Right atrium auricular region (tissue), 2 donors: ENCODE results near the gene FUS. TPM values are rescaled to one million over a fixed set of nuclear protein-coding genes. Genes with fewer than 3 reads are reported as not detected.

Source experiments
- DNase-seq: peaks from one replicate; pipeline ENCODE4 v3.0.0-alpha.2; 2019; ENCODE audit warnings: low spot score
- H3K27ac ChIP-seq, 2 donors: fragments of 200-600 bp; sonication (generic); 1 replicate in 1 of 2; 2 replicates in 1 of 2; pipeline ENCODE4 v1.5.1; 2016 to 2019
- H3K27me3 ChIP-seq, 2 donors: fragments of 200-600 bp; sonication (generic); one replicate each; pipeline versions ENCODE4 v1.5.1 to v1.6.0; 2017 to 2019
- H3K36me3 ChIP-seq: fragments of 200-600 bp; sonication (generic); one replicate; pipeline ENCODE4 v1.5.1; 2016
- H3K4me1 ChIP-seq, 2 donors: fragments of 200-600 bp; sonication (generic); one replicate each; pipeline versions ENCODE4 v1.5.1 to v1.6.0; 2017 to 2019
- H3K4me3 ChIP-seq, 2 donors: fragments of 200-600 bp; sonication (generic); 1 replicate in 1 of 2; 2 replicates in 1 of 2; pipeline ENCODE4 v1.5.1; 2017 to 2019; ENCODE audit warnings: mild to moderate bottlenecking in 1 of 2, moderate library complexity in 1 of 2
- H3K9me3 ChIP-seq, 2 donors: fragments of 200-600 bp; sonication (generic); one replicate each; pipeline ENCODE4 v1.5.1; 2019
- total RNA-seq, 2 donors: library from RNA; depleted of rRNA; stranded (reverse); fragments of >200 nt; gene quantifications; one replicate each; pipeline ENCODE4 v1.1.0, GENCODE V29; 2016
- TF ChIP-seq, protein P1 (sequence below), 2 donors: fragments of 200-600 bp; sonication (generic); IDR thresholded peaks; one replicate each; pipeline ENCODE4 v1.5.1; 2019; ENCODE audit warnings: antibody characterized with exemption in 2 of 2

FUS gene
- total RNA-seq, 2 donors from 2014 or later = 16.9 to 34.3 TPM

DNA sequence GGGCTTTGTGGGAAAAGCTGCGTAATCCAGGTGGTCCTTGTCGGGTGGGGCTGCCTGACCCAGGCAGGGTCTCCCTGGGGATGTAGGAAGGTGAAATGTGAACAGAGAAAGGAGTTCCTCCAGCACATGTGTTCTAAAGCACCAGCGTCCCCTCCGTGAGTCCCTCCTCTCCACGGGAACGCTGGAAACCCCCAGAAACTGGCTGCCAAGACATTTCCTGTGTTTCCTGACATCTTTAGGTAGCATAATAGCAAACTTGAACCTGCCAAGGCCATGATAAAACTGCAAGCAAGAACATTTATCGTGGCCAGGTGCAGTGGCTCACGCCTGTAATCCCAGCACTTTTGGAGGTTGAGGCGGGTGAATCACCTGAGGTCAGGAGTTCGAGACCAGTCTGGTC is 49.6 kb downstream of the FUS start:
- H3K4me3 ChIP-seq = no peak overlapping the region
- no peaks in the 10 kb centered on the region for H3K27me3 ChIP-seq
- H3K9me3 ChIP-seq = peaks cover 0 to under 1% of the 10 kb centered on the region in 2 donors
- DNase-seq = no peak
- no peaks in the 10 kb centered on the region for H3K36me3 ChIP-seq
- H3K4me1 ChIP-seq = no peaks in the 10 kb centered on the region
- H3K27ac ChIP-seq = no peak overlapping the region
- TF ChIP-seq, protein P1, sequence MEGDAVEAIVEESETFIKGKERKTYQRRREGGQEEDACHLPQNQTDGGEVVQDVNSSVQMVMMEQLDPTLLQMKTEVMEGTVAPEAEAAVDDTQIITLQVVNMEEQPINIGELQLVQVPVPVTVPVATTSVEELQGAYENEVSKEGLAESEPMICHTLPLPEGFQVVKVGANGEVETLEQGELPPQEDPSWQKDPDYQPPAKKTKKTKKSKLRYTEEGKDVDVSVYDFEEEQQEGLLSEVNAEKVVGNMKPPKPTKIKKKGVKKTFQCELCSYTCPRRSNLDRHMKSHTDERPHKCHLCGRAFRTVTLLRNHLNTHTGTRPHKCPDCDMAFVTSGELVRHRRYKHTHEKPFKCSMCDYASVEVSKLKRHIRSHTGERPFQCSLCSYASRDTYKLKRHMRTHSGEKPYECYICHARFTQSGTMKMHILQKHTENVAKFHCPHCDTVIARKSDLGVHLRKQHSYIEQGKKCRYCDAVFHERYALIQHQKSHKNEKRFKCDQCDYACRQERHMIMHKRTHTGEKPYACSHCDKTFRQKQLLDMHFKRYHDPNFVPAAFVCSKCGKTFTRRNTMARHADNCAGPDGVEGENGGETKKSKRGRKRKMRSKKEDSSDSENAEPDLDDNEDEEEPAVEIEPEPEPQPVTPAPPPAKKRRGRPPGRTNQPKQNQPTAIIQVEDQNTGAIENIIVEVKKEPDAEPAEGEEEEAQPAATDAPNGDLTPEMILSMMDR (IDR thresholded peaks at IDR 0.05) = no peak

DNA sequence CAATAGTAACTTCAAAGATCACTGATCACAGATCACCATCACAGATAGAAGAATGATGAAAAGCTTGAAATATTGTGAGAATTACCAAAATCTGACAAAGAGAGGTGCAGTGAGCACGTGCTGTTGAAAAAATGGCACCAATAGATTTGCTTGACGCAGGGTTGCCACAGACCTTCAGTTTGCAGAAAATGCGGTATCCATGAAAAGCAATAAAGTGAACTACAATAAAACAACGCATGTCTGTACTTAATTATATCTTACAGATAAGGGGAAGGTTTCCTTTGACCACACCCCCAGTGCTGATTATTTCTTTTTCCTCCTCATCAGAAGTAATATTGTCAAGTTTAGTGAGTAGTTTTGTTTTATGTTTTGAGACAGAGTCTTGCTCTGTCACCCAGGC is 58.1 kb downstream of the FUS start:
- H3K4me3 ChIP-seq = no peak overlapping the region
- no peaks in the 10 kb centered on the region for H3K4me1 ChIP-seq
- H3K36me3 ChIP-seq = no peaks in the 10 kb centered on the region
- H3K27me3 ChIP-seq = no peaks in the 10 kb centered on the region
- TF ChIP-seq, protein P1 (IDR thresholded peaks at IDR 0.05) = no peak
- H3K27ac ChIP-seq = no peak overlapping the region
- no peak for DNase-seq
- peaks cover 0 to 9% of the 10 kb centered on the region in 2 donors for H3K9me3 ChIP-seq

Other genes with a start within 250 kb of the FUS start
- 10 to 100 TPM; 22.4 to 23.0 TPM for gene ORAI3, start 231.1 kb upstream of the FUS start, total RNA-seq
- gene SETD1A, start 222.4 kb upstream of the FUS start, total RNA-seq = 1 to 10 TPM; 3.8 to 8.6 TPM
- 1 to 10 TPM; 6.0 to 8.5 TPM for gene HSD3B7, start 194.9 kb upstream of the FUS start, total RNA-seq
- gene STX1B, start 169.5 kb upstream of the FUS start, total RNA-seq = 1 to 10 TPM; 1.3 to 2.1 TPM
- 10 to 100 TPM; 17.1 to 23.8 TPM for gene STX4, start 146.6 kb upstream of the FUS start, total RNA-seq
- gene ZNF668, start 105.9 kb upstream of the FUS start, total RNA-seq = 1 to 10 TPM; 7.4 to 9.2 TPM
- gene ZNF646, start 105.7 kb upstream of the FUS start, total RNA-seq = 10 to 100 TPM in 1 of 2 donors, 1 to 10 TPM in 1; 6.2 to 10.8 TPM
- gene PRSS53, start 91.2 kb upstream of the FUS start, total RNA-seq = under 1 TPM; 0.15 to 0.43 TPM
- gene VKORC1, start 85.3 kb upstream of the FUS start, total RNA-seq = 10 to 100 TPM; 64.9 to 71.8 TPM
- gene BCKDK, start 71.8 kb upstream of the FUS start, total RNA-seq = 10 to 100 TPM; 52.0 to 62.3 TPM
- gene KAT8, start 62.5 kb upstream of the FUS start, total RNA-seq = 10 to 100 TPM; 58.0 to 64.3 TPM
- 1 to 10 TPM in 1 of 2 donors, not detected in 1; 2.4 TPM for gene PRSS8, start 44.4 kb upstream of the FUS start, total RNA-seq
- 1 to 10 TPM; 1.3 to 1.9 TPM for gene PRSS36, start 30.1 kb upstream of the FUS start, total RNA-seq
- 10 to 100 TPM in 1 of 2 donors, 1 to 10 TPM in 1; 7.9 to 13.8 TPM for gene PYCARD, start 22.6 kb downstream of the FUS start, total RNA-seq
- gene TRIM72, start 34.0 kb downstream of the FUS start, total RNA-seq = under 1 TPM; 0.04 to 0.11 TPM
- not detected for gene PYDC1, start 37.0 kb downstream of the FUS start, total RNA-seq
- 10 to 100 TPM in 1 of 2 donors, 1 to 10 TPM in 1; 2.1 to 15.4 TPM for gene ITGAM, start 79.8 kb downstream of the FUS start, total RNA-seq
- 1 to 10 TPM in 1 of 2 donors, under 1 TPM in 1; 0.78 to 2.6 TPM for gene ITGAX, start 175.0 kb downstream of the FUS start, total RNA-seq
- gene ITGAD, start 213.2 kb downstream of the FUS start, total RNA-seq = not detected
- 100 to 1,000 TPM; 515 to 564 TPM for gene COX6A2, start 248.2 kb downstream of the FUS start, total RNA-seq